Neural cell (in vitro differentiated cells): ENCODE measurements around the gene ALOXE3. TPM values are rescaled to one million over a fixed set of nuclear protein-coding genes. Genes with fewer than 3 reads are reported as not detected.

Source experiments
- H2AFZ ChIP-seq: fragments of 200-600, 300-800 bp; sonication (generic), shearing (Covaris generic); 2 replicates; pipeline ENCODE4 v1.6.0; 2014; ENCODE audit warnings: low read depth, mild to moderate bottlenecking, antibody characterized with exemption, low read length, moderate library complexity
- H3F3A ChIP-seq: fragments of 200-600 bp; shearing (Covaris generic); 2 replicates; pipeline ENCODE4 v1.6.1; 2016; ENCODE audit warnings: mild to moderate bottlenecking, moderate library complexity, mixed read lengths, antibody characterized with exemption, low read length; ENCODE audit not compliant: insufficient read depth, poor library complexity, severe bottlenecking
- H3K27ac ChIP-seq: fragments of 200-600, 300-800 bp; sonication (generic), shearing (Covaris generic); 2 replicates; pipeline ENCODE4 v1.5.1; 2014; ENCODE audit warnings: mild to moderate bottlenecking, low read length, moderate library complexity
- H3K27me3 ChIP-seq: fragments of 300-800, 200-600 bp; sonication (generic), shearing (Covaris generic); 2 replicates; pipeline ENCODE4 v1.6.0; 2014; ENCODE audit warnings: mild to moderate bottlenecking, low read depth, low read length, moderate library complexity; ENCODE audit not compliant: insufficient read depth
- H3K36me3 ChIP-seq: fragments of 300-800, 200-600 bp; sonication (generic), shearing (Covaris generic); 2 replicates; pipeline ENCODE4 v1.5.1; 2014; ENCODE audit warnings: mild to moderate bottlenecking, antibody characterized with exemption, low read length, moderate library complexity; ENCODE audit not compliant: insufficient read depth
- H3K4me2 ChIP-seq: fragments of 300-800, 200-600 bp; sonication (generic), shearing (Covaris generic); 2 replicates; pipeline ENCODE4 v1.6.0; 2014; ENCODE audit warnings: mild to moderate bottlenecking, low read length
- H3K4me3 ChIP-seq: fragments of 300-800, 200-600 bp; sonication (generic), shearing (Covaris generic); 2 replicates; pipeline ENCODE4 v1.5.1; 2014; ENCODE audit warnings: mild to moderate bottlenecking, low read length, moderate library complexity
- H3K79me2 ChIP-seq: fragments of 200-600 bp; shearing (Covaris generic); replicated peaks from 2 replicates; pipeline ENCODE4 v1.6.0; 2014; ENCODE audit warnings: mild to moderate bottlenecking, low read length, moderate library complexity; ENCODE audit not compliant: insufficient read depth
- H3K9ac ChIP-seq: fragments of 300-800, 200-600 bp; sonication (generic), shearing (Covaris generic); 2 replicates; pipeline ENCODE4 v1.6.1; 2016; ENCODE audit warnings: mild to moderate bottlenecking, low read length, mixed read lengths
- H3K9me2 ChIP-seq: fragments of 200-600 bp; shearing (Covaris generic); 2 replicates; pipeline ENCODE4 v1.6.1; 2016; ENCODE audit warnings: mild to moderate bottlenecking, low read length, mixed read lengths; ENCODE audit not compliant: insufficient read depth
- H3K9me3 ChIP-seq: fragments of 200-600, 300-800 bp; sonication (generic), shearing (Covaris generic); 2 replicates; pipeline ENCODE4 v1.6.1; 2016; ENCODE audit warnings: mild to moderate bottlenecking, mixed run types, low read length, moderate library complexity, mixed read lengths
- H4K20me1 ChIP-seq: fragments of 200-600 bp; shearing (Covaris generic); 2 replicates; pipeline ENCODE4 v1.6.1; 2016; ENCODE audit warnings: mild to moderate bottlenecking, mixed run types; ENCODE audit not compliant: insufficient read depth
- CTCF ChIP-seq: fragments of 450-650 bp; IDR thresholded peaks from 2 replicates; pipeline ENCODE4 v1.5.1; 2014; ENCODE audit warnings: antibody characterized with exemption, mild to moderate bottlenecking, moderate library complexity; ENCODE audit not compliant: poor library complexity, severe bottlenecking
- EP300 ChIP-seq: fragments of 450-650 bp; conservative IDR thresholded peaks from 2 replicates; pipeline ENCODE4 v1.6.1; 2014; ENCODE audit warnings: antibody characterized with exemption, mild to moderate bottlenecking, moderate library complexity; ENCODE audit not compliant: poor library complexity, severe bottlenecking
- EZH2 ChIP-seq: fragments of 200-600, 300-800 bp; shearing (Covaris generic), sonication (generic); IDR thresholded peaks from 2 replicates; pipeline ENCODE4 v1.6.1; 2014; ENCODE audit warnings: antibody characterized with exemption, low read length, borderline replicate concordance, mild to moderate bottlenecking; ENCODE audit not compliant: insufficient read depth, poor library complexity, severe bottlenecking
- MXI1 ChIP-seq: fragments of 450-650 bp; conservative IDR thresholded peaks from 2 replicates; pipeline ENCODE4 v1.6.1; 2014; ENCODE audit warnings: antibody characterized with exemption, mild to moderate bottlenecking; ENCODE audit not compliant: poor library complexity, severe bottlenecking
- POLR2AphosphoS5 ChIP-seq: IDR thresholded peaks from 2 replicates; pipeline ENCODE4 v1.6.1; 2012
- RAD21 ChIP-seq: fragments of 450-650 bp; conservative IDR thresholded peaks from 2 replicates; pipeline ENCODE4 v1.6.1; 2014; ENCODE audit warnings: antibody characterized with exemption, mild to moderate bottlenecking, moderate library complexity
- REST ChIP-seq: IDR thresholded peaks from 2 replicates; pipeline ENCODE4 v1.6.1; 2012; ENCODE audit warnings: borderline replicate concordance
- SMC3 ChIP-seq: fragments of 450-650 bp; conservative IDR thresholded peaks from 2 replicates; pipeline ENCODE4 v1.6.1; 2014; ENCODE audit warnings: antibody characterized with exemption, mild to moderate bottlenecking, moderate library complexity; ENCODE audit not compliant: poor library complexity
- TAF1 ChIP-seq: IDR thresholded peaks from 2 replicates; pipeline ENCODE4 v1.6.1; 2012; ENCODE audit warnings: low read depth
- polyA plus RNA-seq: library from polyadenylated mRNA; depleted of rRNA; stranded (reverse); fragments of >200 nt; gene quantifications from 2 replicates; pipeline ENCODE4 v1.2.3, GENCODE V29; 2014

ALOXE3 gene
- polyA plus RNA-seq, 1 donor from 2014 or later, result 0.77 TPM

GRCh38 chr17:8082292-8082691 lies 36.0 kb downstream of the ALOXE3 start:
- no peaks in the 10 kb centered on the region for H3K9me2 ChIP-seq
- no peaks in the 10 kb centered on the region for H4K20me1 ChIP-seq
- no peak overlapping the region for H3K4me3 ChIP-seq
- H3K27me3 ChIP-seq, result peaks cover 28% of the 10 kb centered on the region
- no peak overlapping the region for H3K27ac ChIP-seq
- H3K9ac ChIP-seq, result no peak overlapping the region
- H3K4me2 ChIP-seq, result no peak overlapping the region
- H3K9me3 ChIP-seq, result no peaks in the 10 kb centered on the region
- no peaks in the 10 kb centered on the region for H3K79me2 ChIP-seq
- no peaks in the 10 kb centered on the region for H3K36me3 ChIP-seq
- TF ChIP-seq TAF1, result no peak
- no peak for TF ChIP-seq POLR2AphosphoS5
- no peak for TF ChIP-seq EZH2
- TF ChIP-seq RAD21, result no peak
- TF ChIP-seq CTCF, result no peak
- TF ChIP-seq EP300, result no peak
- no peak for TF ChIP-seq REST
- TF ChIP-seq SMC3, result no peak
- H2AFZ ChIP-seq, result no peak overlapping the region
- no peaks in the 10 kb centered on the region for H3F3A ChIP-seq

GRCh38 chr17:8081876-8082275 lies 36.4 kb downstream of the ALOXE3 start:
- Histone ChIP-seq H4K20me1 (no peaks in the 10 kb centered on the region), H3F3A (no peaks in the 10 kb centered on the region), H3K27me3 (peaks cover 32% of the 10 kb centered on the region), H3K27ac (no peak overlapping the region), H2AFZ (no peak overlapping the region), H3K4me2 (no peak overlapping the region), H3K79me2 (no peaks in the 10 kb centered on the region), H3K9ac (no peak overlapping the region), H3K36me3 (no peaks in the 10 kb centered on the region), H3K9me2 (no peaks in the 10 kb centered on the region), H3K9me3 (no peaks in the 10 kb centered on the region), H3K4me3 (no peak overlapping the region)
- TF ChIP-seq CTCF (no peak), MXI1 (no peak), EZH2 (no peak), POLR2AphosphoS5 (no peak), EP300 (no peak), SMC3 (no peak), REST (no peak), TAF1 (no peak), RAD21 (no peak)
